COR-L47 (cell line): ENCODE measurements around the gene HSF5.

Experiments used
- DNase-seq: peaks from one replicate; lab custom pipeline; 2025; lab: John Stamatoyannopoulos, UW

Gene HSF5

GRCh38 chr17:58385359-58385899, 102.8 kb downstream of the HSF5 start:
- DNase-seq, result no peak

GRCh38 chr17:58384897-58385296, 103.3 kb downstream of the HSF5 start:
- DNase-seq, result no peak

- no peak for DNase-seq
These were observed 104.2 kb downstream of the HSF5 start for GRCh38 chr17:58383892-58384462.

GRCh38 chr17:58382872-58383242, 105.4 kb downstream of the HSF5 start:
- DNase-seq, result no peak

DNA sequence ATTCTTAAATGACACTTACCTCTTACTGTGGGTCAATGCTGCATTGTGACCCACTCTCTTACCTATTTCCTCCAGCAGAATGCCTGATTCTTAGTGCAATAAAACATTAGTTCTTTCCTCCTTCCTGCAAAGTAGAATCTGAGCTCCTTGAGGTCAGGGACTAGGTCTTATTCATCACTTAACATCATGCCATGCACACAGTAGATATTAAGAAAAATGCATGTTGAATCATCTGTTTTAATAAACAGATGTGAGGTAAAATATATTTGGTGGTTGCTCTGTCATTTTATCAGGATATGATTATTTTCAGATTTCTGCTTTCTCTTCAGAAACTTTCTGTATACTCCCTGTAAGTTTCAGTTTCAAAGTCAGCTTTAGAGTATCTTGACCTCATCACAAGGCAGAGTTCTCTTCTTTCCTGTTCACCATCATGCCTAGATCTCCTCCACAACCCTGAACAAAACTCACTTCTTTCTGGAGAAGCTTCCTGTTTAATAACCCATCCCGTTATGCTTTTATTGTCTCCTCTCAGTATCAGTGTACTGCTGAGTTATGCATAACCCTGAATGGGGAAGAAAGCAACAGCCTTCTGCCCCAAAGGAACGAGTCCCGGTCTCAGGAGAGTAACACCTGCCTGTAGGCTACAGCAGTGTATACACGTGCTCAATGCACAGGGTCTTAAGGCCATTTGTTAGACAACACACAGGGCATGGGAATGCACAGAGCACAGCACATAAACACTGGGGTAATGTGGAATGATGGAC, 105.9 kb downstream of the HSF5 start:
- DNase-seq, result no peak

DNA sequence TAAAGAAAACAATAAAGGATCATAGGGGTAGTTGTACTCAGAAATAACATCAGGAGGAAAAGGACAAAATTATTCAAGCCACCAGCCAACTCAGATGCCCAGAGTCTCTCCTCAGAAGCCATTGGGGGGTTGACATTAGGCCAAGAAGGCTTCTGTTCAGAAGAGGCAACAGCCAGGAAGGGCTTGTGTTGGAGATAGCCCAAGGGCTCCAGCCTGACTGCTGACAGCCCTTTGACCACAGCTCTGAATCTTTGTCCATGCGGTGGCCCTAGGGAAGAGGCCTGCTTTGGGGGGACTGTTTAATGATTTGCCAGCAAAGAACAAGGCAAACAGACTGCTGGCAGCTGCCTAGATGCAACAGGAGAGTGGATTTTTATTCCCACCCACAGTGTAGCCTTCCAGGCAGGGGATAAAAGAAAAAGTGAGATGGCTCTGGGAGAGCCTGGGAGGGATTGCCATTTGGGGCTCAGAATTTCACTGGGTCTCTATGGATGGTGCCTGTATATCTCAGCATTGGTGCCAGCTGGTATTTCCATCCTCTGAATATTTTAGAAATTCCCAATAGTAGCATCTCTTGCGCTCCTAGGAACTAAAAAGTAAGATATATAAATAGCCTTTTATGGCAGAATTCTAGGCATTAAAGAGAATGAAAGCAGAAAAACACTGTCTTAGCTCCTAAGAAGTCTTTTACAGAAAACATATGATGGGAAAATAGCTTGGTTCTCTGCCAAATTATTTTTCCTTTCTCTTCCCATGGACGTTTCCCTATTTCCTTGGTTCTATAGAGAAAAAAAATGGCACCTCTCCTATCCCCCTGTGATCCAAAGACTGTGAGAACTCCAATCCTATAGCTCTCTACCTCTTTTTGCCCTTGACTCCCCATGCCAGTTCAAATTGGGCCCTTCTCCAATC, 106.8 kb downstream of the HSF5 start:
- no peak for DNase-seq

- no peak for DNase-seq
These were observed 107.7 kb downstream of the HSF5 start for GRCh38 chr17:58380207-58381123.

DNA sequence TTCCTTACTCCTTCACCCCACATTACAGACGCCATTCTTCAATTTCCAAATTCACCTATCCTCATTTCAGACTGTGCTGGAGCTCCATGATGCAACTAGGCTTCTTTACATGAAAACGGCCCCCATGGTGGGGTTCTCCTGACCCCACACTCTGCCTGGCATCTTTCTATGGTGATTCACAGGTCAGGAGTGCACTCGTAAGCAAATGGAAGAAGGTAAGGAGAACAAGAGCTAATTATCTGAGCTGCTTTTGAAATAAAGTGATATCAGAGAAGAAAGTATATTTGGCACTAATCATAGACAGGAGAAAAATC, 108.7 kb downstream of the HSF5 start:
- DNase-seq, result no peak

- no peak for DNase-seq
These were observed 109.3 kb downstream of the HSF5 start for GRCh38 chr17:58378733-58379510.

DNA sequence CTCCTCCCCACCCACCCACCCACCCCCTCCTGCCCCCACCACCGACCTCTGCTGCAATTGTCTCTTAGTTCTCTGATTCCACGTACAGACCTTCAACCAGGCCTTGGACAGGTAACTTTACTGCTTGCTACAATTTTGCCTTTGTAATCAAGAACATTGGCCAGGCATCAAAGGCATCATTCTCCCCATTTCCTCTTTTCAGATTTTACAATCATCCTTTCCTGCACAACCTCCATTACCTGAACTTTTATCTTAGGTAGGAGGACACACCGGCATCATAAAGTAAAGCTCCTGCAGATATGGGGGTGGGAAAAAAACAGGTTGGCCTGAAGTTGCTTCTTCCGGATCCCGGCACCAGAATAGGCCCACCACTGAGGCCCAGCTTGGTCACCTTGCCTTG, 110.5 kb downstream of the HSF5 start:
- DNase-seq, result no peak

DNA sequence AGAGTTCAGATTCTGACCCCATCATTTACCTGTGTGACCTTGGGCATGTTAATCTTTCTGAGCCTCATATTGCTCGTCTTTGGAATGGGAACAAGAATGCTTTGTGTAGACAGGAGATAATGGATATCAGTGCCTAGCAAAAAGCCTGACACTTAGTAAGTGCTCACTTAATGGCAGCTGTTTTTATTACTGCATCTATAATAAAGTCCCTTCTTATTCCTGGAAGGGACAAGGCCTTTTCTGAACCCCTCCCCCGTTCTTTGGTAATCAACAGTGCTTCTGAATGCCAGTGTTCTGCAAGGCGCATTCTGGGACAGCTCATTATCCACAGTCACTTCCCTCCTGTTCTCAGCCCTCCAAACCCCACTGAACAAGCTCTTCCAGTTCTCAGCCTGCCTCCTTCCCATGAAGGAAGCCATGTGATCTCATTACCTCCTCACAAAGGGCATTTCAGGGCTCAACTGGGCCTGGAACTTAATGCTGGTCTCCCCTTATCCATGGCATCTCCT, 111.1 kb downstream of the HSF5 start:
- DNase-seq, result no peak

DNA sequence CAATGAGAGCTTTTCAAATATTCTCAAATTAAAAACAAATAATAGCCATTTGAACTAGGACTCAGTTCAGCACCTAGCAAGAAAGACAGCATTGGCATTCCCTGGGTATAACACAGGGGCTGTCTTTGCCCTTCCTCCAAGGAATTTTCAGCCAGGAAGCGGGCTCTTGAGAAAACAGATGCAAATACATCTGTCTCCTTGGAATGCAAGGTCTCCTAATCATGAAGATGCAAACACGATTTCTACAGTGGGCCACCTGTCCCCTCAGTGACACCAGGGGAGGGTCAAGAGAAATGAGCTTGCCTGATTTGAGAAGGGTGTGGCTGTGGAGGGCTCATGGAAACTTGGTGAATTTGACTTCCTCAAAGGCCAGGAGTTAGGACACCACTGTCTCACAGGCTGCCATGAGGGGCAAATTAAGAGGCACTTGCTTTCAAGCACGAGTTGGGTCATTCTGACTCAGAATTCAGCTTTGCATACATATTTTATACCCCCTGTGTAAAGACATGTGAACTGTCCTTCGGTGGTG, 111.7 kb downstream of the HSF5 start:
- DNase-seq, result no peak

GRCh38 chr17:58375811-58376210, 112.4 kb downstream of the HSF5 start:
- DNase-seq, result no peak

DNA sequence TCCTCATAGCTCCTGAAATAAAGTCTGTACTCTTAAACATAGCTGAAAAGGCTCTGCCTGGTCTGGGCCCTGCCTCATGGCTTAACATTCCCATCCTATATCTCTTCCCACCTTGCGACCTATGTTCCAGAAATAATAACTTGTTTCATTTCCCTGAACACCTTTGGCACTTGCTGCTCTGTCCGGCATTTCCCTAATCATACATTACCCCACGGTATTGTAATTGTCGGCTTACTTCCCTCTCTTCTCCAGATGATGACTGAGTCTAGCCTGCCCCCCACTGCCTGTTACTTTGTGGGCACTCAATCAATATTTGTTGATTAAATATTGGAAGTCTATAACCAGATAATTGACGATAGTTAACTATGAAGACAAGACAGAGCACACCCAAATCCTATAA, 113.0 kb downstream of the HSF5 start:
- DNase-seq, result no peak

GRCh38 chr17:58373923-58374322, 114.3 kb downstream of the HSF5 start:
- DNase-seq, result no peak

GRCh38 chr17:58373003-58373402, 115.2 kb downstream of the HSF5 start:
- no peak for DNase-seq

DNA sequence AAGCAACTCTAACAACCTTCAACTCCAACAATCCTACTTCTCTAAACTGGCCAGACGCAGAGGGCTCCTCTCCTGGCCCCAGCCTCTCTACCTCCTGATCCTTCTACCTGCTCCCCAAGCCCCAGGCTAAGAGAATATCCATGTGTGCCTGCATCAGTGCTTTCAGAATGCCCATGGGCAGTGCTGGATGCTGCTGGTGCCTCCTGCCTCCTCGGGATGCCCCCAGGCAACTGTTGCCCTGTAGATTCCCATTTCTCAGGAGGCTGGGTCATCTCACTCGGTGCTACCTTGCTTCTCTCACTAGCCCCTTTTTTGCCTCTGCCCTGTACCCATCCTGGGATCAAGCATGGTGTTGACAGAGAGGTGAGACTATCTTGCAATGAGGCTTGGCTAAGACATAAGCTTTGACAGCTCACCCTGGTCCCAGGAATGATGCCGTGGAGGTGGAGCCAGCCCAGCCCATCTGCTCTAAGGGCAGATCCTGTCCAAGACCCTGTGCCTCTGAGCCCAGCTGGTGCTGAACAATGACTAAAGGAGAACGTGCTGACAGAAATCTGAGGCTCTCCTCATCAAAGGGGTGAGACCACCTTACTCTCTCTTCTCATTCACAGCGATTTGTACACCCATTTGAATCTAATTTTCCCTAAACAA, 116.8 kb downstream of the HSF5 start:
- no peak for DNase-seq

GRCh38 chr17:58370716-58371115, 117.5 kb downstream of the HSF5 start:
- no peak for DNase-seq

DNA sequence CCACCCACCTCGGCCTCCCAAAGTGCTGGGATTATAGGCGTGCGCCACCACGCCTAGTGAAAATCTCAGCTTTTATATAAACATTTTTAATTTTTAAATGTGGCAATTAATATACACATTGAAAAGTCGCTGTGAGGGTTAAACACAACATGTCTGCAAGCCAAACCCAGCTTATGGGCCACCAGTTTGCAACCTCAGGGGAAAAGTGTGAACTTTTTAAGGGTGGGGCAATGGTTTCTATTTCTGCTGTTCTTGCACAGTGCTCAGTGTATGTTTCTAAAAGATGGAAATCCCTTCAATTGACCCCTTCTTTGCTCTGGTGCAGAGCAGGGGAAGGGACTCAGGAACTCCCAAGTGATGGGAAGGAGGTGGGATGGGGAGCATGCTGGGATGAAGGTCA, 117.9 kb downstream of the HSF5 start:
- no peak for DNase-seq
